ENCODE results near the gene CCDC178.
"Not testable (repeated sequence)": the region's sequence is repeated elsewhere in the genome, so short reads cannot be mapped to it uniquely, and the experiment has no call there.

Gene CCDC178

GRCh38 chr18:33421225-33421624, 19.3 kb downstream of the CCDC178 start:
- no peaks in the 10 kb centered on the region for H3K9me2 ChIP-seq (replicated peaks; ENCODE audit: control insufficient read depth, low read length)
- H3K27me3 ChIP-seq (ENCODE audit: control insufficient read depth, low read length): no peaks in the 10 kb centered on the region

GRCh38 chr18:33404244-33404873, 36.2 kb downstream of the CCDC178 start:
- Histone ChIP-seq H3K9me2 (replicated peaks; ENCODE audit: control insufficient read depth, low read length) (no peaks in the 10 kb centered on the region), H3K27me3 (ENCODE audit: control insufficient read depth, low read length) (no peaks in the 10 kb centered on the region), H3K4me1 (ENCODE audit: control insufficient read depth, low read length) (no peaks in the 10 kb centered on the region), H3K9me3 (ENCODE audit: control insufficient read depth, insufficient read depth, low read length) (no peaks in the 10 kb centered on the region), H3K79me2 (ENCODE audit: control insufficient read depth, low read length) (no peaks in the 10 kb centered on the region), H3K4me2 (ENCODE audit: low read length) (no peak overlapping the region), H3K36me3 (ENCODE audit: control insufficient read depth, low read length) (no peaks in the 10 kb centered on the region), H3K4me3 (ENCODE audit: low read length) (no peak overlapping the region), H4K20me1 (ENCODE audit: control insufficient read depth, insufficient read depth, low read depth, low read length) (no peaks in the 10 kb centered on the region), H3K27ac (ENCODE audit: low read depth, low read length) (no peak overlapping the region), H3F3A (ENCODE audit: control insufficient read depth, insufficient read depth) (no peaks in the 10 kb centered on the region)
- no peak for TF ChIP-seq EZH2phosphoT487 (IDR thresholded peaks at IDR 0.05; ENCODE audit: borderline replicate concordance, low read length)
- peak; percentile 39 for TF ChIP-seq CTCF (IDR thresholded peaks at IDR 0.05; ENCODE audit: low read depth, low read length, poor library complexity, severe bottlenecking)

More at GRCh38 chr18:33421225-33421624, 19.3 kb downstream of the CCDC178 start:
- Histone ChIP-seq H3F3A (ENCODE audit: control insufficient read depth, insufficient read depth) (no peaks in the 10 kb centered on the region), H3K9me3 (ENCODE audit: control insufficient read depth, insufficient read depth, low read length) (no peaks in the 10 kb centered on the region), H3K27ac (ENCODE audit: low read depth, low read length) (no peak overlapping the region), H3K79me2 (ENCODE audit: control insufficient read depth, low read length) (no peaks in the 10 kb centered on the region), H3K4me1 (ENCODE audit: control insufficient read depth, low read length) (no peaks in the 10 kb centered on the region), H3K4me3 (ENCODE audit: low read length) (no peak overlapping the region), H3K36me3 (ENCODE audit: control insufficient read depth, low read length) (no peaks in the 10 kb centered on the region), H3K4me2 (ENCODE audit: low read length) (no peak overlapping the region), H4K20me1 (ENCODE audit: control insufficient read depth, insufficient read depth, low read depth, low read length) (no peaks in the 10 kb centered on the region)
- no peak for TF ChIP-seq EZH2phosphoT487 (IDR thresholded peaks at IDR 0.05; ENCODE audit: borderline replicate concordance, low read length)

- H3F3A ChIP-seq (ENCODE audit: control insufficient read depth, insufficient read depth); H3K9me3 ChIP-seq (ENCODE audit: control insufficient read depth, insufficient read depth, low read length); H3K36me3 ChIP-seq (ENCODE audit: control insufficient read depth, low read length); H3K27me3 ChIP-seq (ENCODE audit: control insufficient read depth, low read length); H3K4me2 ChIP-seq (ENCODE audit: low read length); H3K4me1 ChIP-seq (ENCODE audit: control insufficient read depth, low read length); H3K9me2 ChIP-seq (replicated peaks; ENCODE audit: control insufficient read depth, low read length); H3K27ac ChIP-seq (ENCODE audit: low read depth, low read length); H4K20me1 ChIP-seq (ENCODE audit: control insufficient read depth, insufficient read depth, low read depth, low read length); H3K79me2 ChIP-seq (ENCODE audit: control insufficient read depth, low read length); H3K4me3 ChIP-seq (ENCODE audit: low read length): not testable (repeated sequence)
These were observed 41.6 kb downstream of the CCDC178 start for GRCh38 chr18:33398939-33399338.

- Histone ChIP-seq H3K27me3 (ENCODE audit: control insufficient read depth, low read length) (no peaks in the 10 kb centered on the region), H3K36me3 (ENCODE audit: control insufficient read depth, low read length) (no peaks in the 10 kb centered on the region), H3F3A (ENCODE audit: control insufficient read depth, insufficient read depth) (no peaks in the 10 kb centered on the region), H3K27ac (ENCODE audit: low read depth, low read length) (no peak overlapping the region), H3K4me2 (ENCODE audit: low read length) (no peak overlapping the region), H3K4me1 (ENCODE audit: control insufficient read depth, low read length) (no peaks in the 10 kb centered on the region), H4K20me1 (ENCODE audit: control insufficient read depth, insufficient read depth, low read depth, low read length) (no peaks in the 10 kb centered on the region), H3K9me2 (replicated peaks; ENCODE audit: control insufficient read depth, low read length) (no peaks in the 10 kb centered on the region), H3K4me3 (ENCODE audit: low read length) (no peak overlapping the region), H3K79me2 (ENCODE audit: control insufficient read depth, low read length) (no peaks in the 10 kb centered on the region), H3K9me3 (ENCODE audit: control insufficient read depth, insufficient read depth, low read length) (no peaks in the 10 kb centered on the region)
- TF ChIP-seq EZH2phosphoT487 (IDR thresholded peaks at IDR 0.05; ENCODE audit: borderline replicate concordance, low read length): no peak
- TF ChIP-seq CTCF (IDR thresholded peaks at IDR 0.05; ENCODE audit: low read depth, low read length, poor library complexity, severe bottlenecking): no peak
These were observed 64.7 kb downstream of the CCDC178 start for GRCh38 chr18:33375829-33376228.
